K562 (cell line): ENCODE data around the gene PPARG.

Experiments
- FOXA3 ChIP-seq, 2 experiments: fragments of 450-650 bp in 1 of 2; sonication (generic) in 1 of 2; formaldehyde crosslinking; IDR thresholded peaks in 1 of 2; conservative IDR thresholded peaks in 1 of 2; 2 replicates each; pipeline versions ENCODE4 v1.4.0 to v1.8.0; 2020 to 2022; ENCODE audit warnings: mild to moderate bottlenecking in 2 of 2, missing genetic modification reagents in 1 of 2
- POLR2A ChIP-seq: fragments of 450-650 bp; conservative IDR thresholded peaks from 2 replicates; pipeline ENCODE4 v1.6.1; 2016
- SRSF1 ChIP-seq: fragments of 200-400 bp; formaldehyde crosslinking; IDR thresholded peaks from 2 replicates; pipeline ENCODE4 v1.6.1; 2017; ENCODE audit warnings: mild to moderate bottlenecking, low read depth, low read length, moderate library complexity
- TEAD1 ChIP-seq, 2 experiments: fragments of 450-650 bp in 1 of 2; sonication (generic) in 1 of 2; formaldehyde crosslinking; IDR thresholded peaks; 2 replicates each; pipeline versions ENCODE4 v1.4.0 to v1.8.0; 2020 to 2022; ENCODE audit warnings: mild to moderate bottlenecking in 2 of 2, missing genetic modification reagents in 1 of 2
- TF ChIP-seq, protein P1 (sequence below), 3 experiments: IDR thresholded peaks in 2 of 3; conservative IDR thresholded peaks in 1 of 3; 2 replicates each; pipeline ENCODE4 v1.5.1; 2011 to 2012; ENCODE audit warnings: low read length in 3 of 3, mild to moderate bottlenecking in 3 of 3, control low read depth in 2 of 3, improper control_type of control experiment in 1 of 3, inconsistent platforms in 1 of 3, low read depth in 1 of 3, mixed read lengths in 1 of 3, moderate library complexity in 1 of 3; ENCODE audit not compliant: insufficient read depth in 2 of 3

DNA sequence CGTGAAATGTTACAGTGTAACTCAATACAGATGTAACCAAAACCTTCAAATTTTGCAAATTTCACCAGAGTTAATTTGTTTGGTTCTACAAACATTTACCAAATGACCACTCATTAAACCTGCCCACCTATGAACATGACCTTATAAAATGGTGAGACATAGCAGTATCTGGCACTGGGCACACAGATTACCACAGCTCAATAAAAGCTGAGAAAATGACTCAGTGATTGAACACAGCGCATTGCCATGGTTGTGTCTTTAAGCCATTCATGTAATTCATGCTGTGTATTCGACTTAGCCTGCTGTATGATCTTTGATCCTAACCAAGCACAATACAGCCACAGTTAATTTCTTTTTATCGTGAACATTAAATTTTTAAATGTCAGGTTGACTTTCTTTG, 11.3 kb downstream of the PPARG start:
- TF ChIP-seq POLR2A: no peak
- TF ChIP-seq, protein P1, sequence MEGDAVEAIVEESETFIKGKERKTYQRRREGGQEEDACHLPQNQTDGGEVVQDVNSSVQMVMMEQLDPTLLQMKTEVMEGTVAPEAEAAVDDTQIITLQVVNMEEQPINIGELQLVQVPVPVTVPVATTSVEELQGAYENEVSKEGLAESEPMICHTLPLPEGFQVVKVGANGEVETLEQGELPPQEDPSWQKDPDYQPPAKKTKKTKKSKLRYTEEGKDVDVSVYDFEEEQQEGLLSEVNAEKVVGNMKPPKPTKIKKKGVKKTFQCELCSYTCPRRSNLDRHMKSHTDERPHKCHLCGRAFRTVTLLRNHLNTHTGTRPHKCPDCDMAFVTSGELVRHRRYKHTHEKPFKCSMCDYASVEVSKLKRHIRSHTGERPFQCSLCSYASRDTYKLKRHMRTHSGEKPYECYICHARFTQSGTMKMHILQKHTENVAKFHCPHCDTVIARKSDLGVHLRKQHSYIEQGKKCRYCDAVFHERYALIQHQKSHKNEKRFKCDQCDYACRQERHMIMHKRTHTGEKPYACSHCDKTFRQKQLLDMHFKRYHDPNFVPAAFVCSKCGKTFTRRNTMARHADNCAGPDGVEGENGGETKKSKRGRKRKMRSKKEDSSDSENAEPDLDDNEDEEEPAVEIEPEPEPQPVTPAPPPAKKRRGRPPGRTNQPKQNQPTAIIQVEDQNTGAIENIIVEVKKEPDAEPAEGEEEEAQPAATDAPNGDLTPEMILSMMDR (IDR thresholded peaks at IDR 0.05 in 2 of 3, conservative IDR thresholded peaks at IDR 0.05 in 1 of 3; ENCODE audit: insufficient read depth in 2 of 3, low read depth in 1 of 3, low read length in 3 of 3): no peak
- TF ChIP-seq TEAD1 (CRISPR knock-in tag; IDR thresholded peaks at IDR 0.05): no peak
- no peak for TF ChIP-seq FOXA3 (CRISPR knock-in tag; conservative IDR thresholded peaks at IDR 0.05 in 1 of 2, IDR thresholded peaks at IDR 0.05 in 1 of 2)
- no peak for TF ChIP-seq SRSF1
